Measurements from ENCODE around the gene ACIN1.

DNA sequence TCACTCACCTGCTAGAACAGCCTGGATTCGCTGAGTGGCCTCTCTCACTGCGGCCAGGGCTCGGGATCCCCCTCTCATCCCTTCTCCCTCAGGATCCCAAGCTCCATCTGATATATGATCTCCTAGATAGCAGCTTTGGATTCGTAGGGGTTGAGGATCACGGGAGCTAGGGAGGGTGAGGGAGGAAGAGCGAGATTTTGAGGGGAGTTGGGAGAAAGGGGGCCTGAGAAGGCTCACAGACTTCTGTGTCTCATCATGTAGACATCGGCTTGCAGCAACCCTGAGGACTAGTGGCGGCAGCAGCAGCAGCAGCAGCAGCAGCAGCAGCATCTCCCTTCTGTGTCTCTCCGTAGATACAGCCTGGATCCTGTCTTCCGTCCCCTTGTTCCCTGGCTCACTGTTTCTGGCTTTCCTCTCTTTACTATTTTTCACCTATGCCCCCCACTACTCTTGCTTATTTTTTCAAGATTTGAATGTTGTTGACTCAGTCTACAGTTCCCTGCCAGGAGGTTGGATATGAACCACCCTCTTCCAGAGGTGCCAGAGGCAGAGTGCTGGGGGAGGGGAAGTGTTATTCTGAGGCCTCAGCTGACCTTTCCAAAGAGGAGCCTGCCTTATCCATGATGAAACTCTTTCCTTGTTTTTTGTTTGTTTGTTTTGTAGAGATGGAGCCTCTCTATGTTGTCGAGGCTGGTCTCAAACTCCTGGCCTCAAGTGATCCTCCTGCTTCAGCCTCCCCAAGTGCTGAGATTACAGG is 9.8 kb upstream of the ACIN1 start, which contains the start of gene CIROP:
- no peak for TF ChIP-seq EZH2 (IDR thresholded peaks at IDR 0.05; ENCODE audit: borderline replicate concordance, low read length)
- TF ChIP-seq CTCF (IDR thresholded peaks at IDR 0.05; ENCODE audit: low read length): no peak

Measured in OCI-LY1 (cell line).